ENCODE measurements around the gene C4orf33.

Gene C4orf33

DNA sequence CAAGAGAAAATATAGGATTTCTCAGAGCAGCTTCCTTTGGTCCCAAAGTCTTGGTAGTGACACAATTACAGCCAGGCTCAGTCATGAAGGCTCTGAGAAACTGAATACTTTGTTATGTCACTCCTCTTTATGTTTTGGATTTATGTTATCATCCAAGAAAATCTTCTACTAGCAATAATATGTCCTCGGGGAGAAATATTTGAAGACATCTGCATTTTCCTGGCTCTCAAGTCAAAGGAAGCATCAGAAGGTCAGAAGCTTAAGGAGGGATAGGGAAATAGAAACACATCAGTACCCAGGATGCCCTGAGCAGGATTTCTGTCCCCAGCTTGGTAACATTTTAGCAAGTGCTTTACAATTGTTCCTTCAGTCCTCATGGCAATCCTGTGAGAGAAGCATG, 54.0 kb downstream of the C4orf33 start:
- no peak overlapping the region for H3K27ac ChIP-seq (ENCODE audit: low read depth, low read length, poor library complexity, severe bottlenecking)
- no peaks in the 10 kb centered on the region for H4K20me1 ChIP-seq (ENCODE audit: insufficient read depth, low read length)
- no peaks in the 10 kb centered on the region for H3K36me3 ChIP-seq (ENCODE audit: insufficient read depth, low read length)
- no peak overlapping the region for H3K4me3 ChIP-seq (ENCODE audit: low read depth, low read length, poor library complexity, severe bottlenecking)
- no peaks in the 10 kb centered on the region for H3K4me1 ChIP-seq (ENCODE audit: insufficient read depth, low read length, severe bottlenecking)
- H3K9me2 ChIP-seq (ENCODE audit: low read depth, low read length), result no peaks in the 10 kb centered on the region
- no peaks in the 10 kb centered on the region for H3K27me3 ChIP-seq (ENCODE audit: insufficient read depth, low read length)
- H3K79me2 ChIP-seq (ENCODE audit: insufficient read depth, low read length), result no peaks in the 10 kb centered on the region
- no peak overlapping the region for H3K4me2 ChIP-seq (ENCODE audit: low read length)
- TF ChIP-seq EZH2 (IDR thresholded peaks at IDR 0.05; ENCODE audit: borderline replicate concordance, low read length), result no peak
- TF ChIP-seq, protein P1, sequence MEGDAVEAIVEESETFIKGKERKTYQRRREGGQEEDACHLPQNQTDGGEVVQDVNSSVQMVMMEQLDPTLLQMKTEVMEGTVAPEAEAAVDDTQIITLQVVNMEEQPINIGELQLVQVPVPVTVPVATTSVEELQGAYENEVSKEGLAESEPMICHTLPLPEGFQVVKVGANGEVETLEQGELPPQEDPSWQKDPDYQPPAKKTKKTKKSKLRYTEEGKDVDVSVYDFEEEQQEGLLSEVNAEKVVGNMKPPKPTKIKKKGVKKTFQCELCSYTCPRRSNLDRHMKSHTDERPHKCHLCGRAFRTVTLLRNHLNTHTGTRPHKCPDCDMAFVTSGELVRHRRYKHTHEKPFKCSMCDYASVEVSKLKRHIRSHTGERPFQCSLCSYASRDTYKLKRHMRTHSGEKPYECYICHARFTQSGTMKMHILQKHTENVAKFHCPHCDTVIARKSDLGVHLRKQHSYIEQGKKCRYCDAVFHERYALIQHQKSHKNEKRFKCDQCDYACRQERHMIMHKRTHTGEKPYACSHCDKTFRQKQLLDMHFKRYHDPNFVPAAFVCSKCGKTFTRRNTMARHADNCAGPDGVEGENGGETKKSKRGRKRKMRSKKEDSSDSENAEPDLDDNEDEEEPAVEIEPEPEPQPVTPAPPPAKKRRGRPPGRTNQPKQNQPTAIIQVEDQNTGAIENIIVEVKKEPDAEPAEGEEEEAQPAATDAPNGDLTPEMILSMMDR (IDR thresholded peaks at IDR 0.05; ENCODE audit: low read length), result no peak
- no peaks in the 10 kb centered on the region for H3F3A ChIP-seq (ENCODE audit: insufficient read depth, low read length)
- H2AFZ ChIP-seq (ENCODE audit: low read length), result no peak overlapping the region
- H3K9ac ChIP-seq (ENCODE audit: low read length), result no peak overlapping the region
- no peaks in the 10 kb centered on the region for H3K9me3 ChIP-seq (ENCODE audit: low read length)

DNA sequence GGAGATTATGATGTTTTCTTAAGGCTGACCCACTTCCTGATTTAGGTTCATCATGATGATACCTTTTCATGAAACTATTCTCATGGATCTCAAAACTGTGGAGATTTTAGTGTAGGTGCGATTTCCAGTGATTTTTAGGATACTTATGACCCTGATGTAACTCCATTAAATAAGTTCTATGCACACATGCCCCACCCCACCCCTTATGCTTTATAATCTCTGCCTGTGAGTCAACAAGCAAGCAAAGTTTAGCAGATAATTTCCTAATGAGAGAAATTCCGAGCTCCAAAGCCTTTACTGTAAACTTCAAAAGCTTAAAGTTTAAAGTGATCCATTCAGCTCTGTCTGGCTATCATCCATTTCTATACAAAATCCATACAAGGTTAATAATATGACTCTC, 56.4 kb downstream of the C4orf33 start:
- H3K79me2 ChIP-seq (ENCODE audit: insufficient read depth, low read length), result no peaks in the 10 kb centered on the region
- H4K20me1 ChIP-seq (ENCODE audit: insufficient read depth, low read length), result no peaks in the 10 kb centered on the region
- H3K9me3 ChIP-seq (ENCODE audit: low read length), result no peaks in the 10 kb centered on the region
- H3K4me3 ChIP-seq (ENCODE audit: low read depth, low read length, poor library complexity, severe bottlenecking), result no peak overlapping the region
- H2AFZ ChIP-seq (ENCODE audit: low read length), result no peak overlapping the region
- no peaks in the 10 kb centered on the region for H3K9me2 ChIP-seq (ENCODE audit: low read depth, low read length)
- TF ChIP-seq EZH2 (IDR thresholded peaks at IDR 0.05; ENCODE audit: borderline replicate concordance, low read length), result no peak
- TF ChIP-seq, protein P1 (IDR thresholded peaks at IDR 0.05; ENCODE audit: low read length), result no peak
- no peaks in the 10 kb centered on the region for H3K27me3 ChIP-seq (ENCODE audit: insufficient read depth, low read length)
- no peak overlapping the region for H3K27ac ChIP-seq (ENCODE audit: low read depth, low read length, poor library complexity, severe bottlenecking)
- H3K36me3 ChIP-seq (ENCODE audit: insufficient read depth, low read length), result no peaks in the 10 kb centered on the region
- H3F3A ChIP-seq (ENCODE audit: insufficient read depth, low read length), result no peaks in the 10 kb centered on the region
- no peaks in the 10 kb centered on the region for H3K4me1 ChIP-seq (ENCODE audit: insufficient read depth, low read length, severe bottlenecking)
- no peak overlapping the region for H3K9ac ChIP-seq (ENCODE audit: low read length)
- H3K4me2 ChIP-seq (ENCODE audit: low read length), result no peak overlapping the region

DNA sequence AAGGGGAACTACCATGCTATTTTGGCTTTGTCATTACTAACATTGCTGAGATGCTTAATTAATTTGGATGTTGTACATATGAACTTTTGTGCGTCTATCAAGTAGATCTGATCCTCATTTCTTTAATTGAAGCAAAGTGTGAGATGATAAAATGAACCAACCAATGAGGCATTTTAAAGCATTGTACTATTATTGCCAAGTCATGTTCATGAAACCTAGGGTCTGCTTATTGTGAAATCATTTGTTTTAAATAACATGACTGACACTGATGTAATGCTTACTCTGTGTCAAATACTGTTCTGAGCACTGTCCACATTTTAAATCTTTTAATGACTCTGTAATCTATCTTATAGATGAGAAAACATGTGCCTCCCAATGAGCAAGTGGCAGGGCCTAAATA, 57.7 kb downstream of the C4orf33 start:
- Histone ChIP-seq H3F3A (ENCODE audit: insufficient read depth, low read length) (no peaks in the 10 kb centered on the region), H2AFZ (ENCODE audit: low read length) (no peak overlapping the region)

More for the DNA sequence above, 57.7 kb downstream of the C4orf33 start:
- H3K9ac ChIP-seq (ENCODE audit: low read length), result no peak overlapping the region
- no peaks in the 10 kb centered on the region for H3K27me3 ChIP-seq (ENCODE audit: insufficient read depth, low read length)
- H3K9me3 ChIP-seq (ENCODE audit: low read length), result no peaks in the 10 kb centered on the region
- no peaks in the 10 kb centered on the region for H3K36me3 ChIP-seq (ENCODE audit: insufficient read depth, low read length)
- H3K27ac ChIP-seq (ENCODE audit: low read depth, low read length, poor library complexity, severe bottlenecking), result no peak overlapping the region
- H3K4me3 ChIP-seq (ENCODE audit: low read depth, low read length, poor library complexity, severe bottlenecking), result no peak overlapping the region
- no peaks in the 10 kb centered on the region for H3K9me2 ChIP-seq (ENCODE audit: low read depth, low read length)
- no peak overlapping the region for H3K4me2 ChIP-seq (ENCODE audit: low read length)
- H3K79me2 ChIP-seq (ENCODE audit: insufficient read depth, low read length), result no peaks in the 10 kb centered on the region
- no peaks in the 10 kb centered on the region for H3K4me1 ChIP-seq (ENCODE audit: insufficient read depth, low read length, severe bottlenecking)
- no peaks in the 10 kb centered on the region for H4K20me1 ChIP-seq (ENCODE audit: insufficient read depth, low read length)
- TF ChIP-seq EZH2 (IDR thresholded peaks at IDR 0.05; ENCODE audit: borderline replicate concordance, low read length), result no peak
- TF ChIP-seq, protein P1 (IDR thresholded peaks at IDR 0.05; ENCODE audit: low read length), result no peak

Measured in OCI-LY1 (cell line).